Common myeloid progenitor, CD34-positive (primary cell): ENCODE results near the gene CAPN9.
A peak's percentile ranks its signal among the peaks of the same experiment; 100 is the strongest.

ENCODE experiments used
- CTCF ChIA-PET: fragments of 350-600 bp; sonication (Branson Sonifier 250); formaldehyde crosslinking; loops from one replicate; lab custom pipeline; 2021; ENCODE audit warnings: antibody characterized with exemption; lab: Charles Lee
- POLR2A ChIA-PET: fragments of 350-600 bp; sonication (Branson Sonifier 250); formaldehyde crosslinking; loops from one replicate; lab custom pipeline; 2021; ENCODE audit warnings: antibody characterized with exemption; lab: Charles Lee
- DNase-seq, 3 donors: peaks; one replicate each; pipeline versions ENCODE4 v3.0.0 to v3.0.0-alpha.2; 2013
- H3K27ac ChIP-seq, 2 experiments: 1 replicate in 1 of 2; 2 replicates in 1 of 2; pipeline ENCODE4 v1.7.0; 2013; ENCODE audit warnings: inconsistent platforms in 2 of 2, low read length in 2 of 2, mild to moderate bottlenecking in 2 of 2, low read depth in 1 of 2, moderate library complexity in 1 of 2; ENCODE audit not compliant: severe bottlenecking in 2 of 2, insufficient read depth in 1 of 2, poor library complexity in 1 of 2
- H3K27me3 ChIP-seq, 5 experiments: replicated peaks in 2 of 5; 1 replicate in 3 of 5; 2 replicates in 2 of 5; pipeline versions ENCODE4 v1.6.1 to v1.7.0; 2013; ENCODE audit warnings: low read length in 4 of 5, mild to moderate bottlenecking in 2 of 5, moderate library complexity in 2 of 5, inconsistent platforms in 1 of 5; ENCODE audit not compliant: insufficient read depth in 5 of 5, control insufficient read depth in 4 of 5
- H3K36me3 ChIP-seq, 4 experiments: 1 replicate in 2 of 4; 2 replicates in 2 of 4; pipeline versions ENCODE4 v1.6.1 to v1.7.0; 2013; ENCODE audit warnings: low read length in 3 of 4, control low read depth in 1 of 4, mild to moderate bottlenecking in 1 of 4; ENCODE audit not compliant: control insufficient read depth in 4 of 4, insufficient read depth in 4 of 4
- H3K4me1 ChIP-seq, 4 experiments: 1 replicate in 3 of 4; 2 replicates in 1 of 4; pipeline versions ENCODE4 v1.6.1 to v1.7.1; 2013; ENCODE audit warnings: low read length in 3 of 4, mild to moderate bottlenecking in 3 of 4, control low read depth in 1 of 4, inconsistent platforms in 1 of 4, moderate library complexity in 1 of 4; ENCODE audit not compliant: control insufficient read depth in 4 of 4, insufficient read depth in 4 of 4; ENCODE audit errors: control extremely low read depth in 1 of 4
- H3K4me3 ChIP-seq, 7 experiments: 1 replicate in 4 of 7; 2 replicates in 3 of 7; pipeline versions ENCODE4 v1.5.1 to v1.7.0; 2013; ENCODE audit warnings: mild to moderate bottlenecking in 7 of 7, low read length in 6 of 7, moderate library complexity in 6 of 7, inconsistent platforms in 2 of 7, low read depth in 2 of 7, control low read depth in 1 of 7; ENCODE audit not compliant: insufficient read depth in 4 of 7, control insufficient read depth in 1 of 7; ENCODE audit errors: extremely low read depth in 1 of 7
- H3K9me3 ChIP-seq, 5 experiments: 1 replicate in 4 of 5; 2 replicates in 1 of 5; pipeline versions ENCODE4 v1.6.1 to v1.7.1; 2013; ENCODE audit warnings: low read length in 4 of 5, mild to moderate bottlenecking in 2 of 5, inconsistent platforms in 1 of 5, low read depth in 1 of 5, moderate library complexity in 1 of 5; ENCODE audit not compliant: control insufficient read depth in 4 of 5, insufficient read depth in 2 of 5; ENCODE audit errors: control extremely low read depth in 1 of 5
- WGBS: methylation state at CpG from one replicate; pipeline ENCODE4 v1.1.5; 2013; ENCODE audit not compliant: insufficient coverage; 5-methylcytosine and 5-hydroxymethylcytosine counted together

CAPN9 gene

DNA sequence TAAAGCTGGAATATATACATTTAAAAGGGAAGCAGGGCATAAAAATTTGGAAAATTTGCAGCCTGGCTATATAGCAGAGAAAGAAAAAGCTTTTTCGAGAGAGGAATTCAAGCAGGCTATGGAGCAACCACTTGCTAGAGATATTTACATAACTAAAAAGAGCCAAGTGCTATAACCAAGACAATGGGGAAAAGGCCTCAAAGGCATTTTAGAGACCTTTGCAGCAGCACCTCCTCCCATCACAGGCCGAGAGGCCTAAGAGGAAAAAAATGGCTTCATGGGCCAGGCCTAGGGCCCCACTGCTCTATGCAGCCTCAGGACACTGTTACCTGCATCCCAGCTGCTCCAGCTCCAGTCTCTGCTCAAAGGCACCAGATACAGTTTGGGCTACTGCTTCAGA lies 37.0 kb downstream of the CAPN9 start:
- H3K4me1 ChIP-seq = no peaks in the 10 kb centered on the region
- DNase-seq = no peak
- no peak overlapping the region for H3K4me3 ChIP-seq
- CTCF ChIA-PET = no interaction called here
- no peaks in the 10 kb centered on the region for H3K36me3 ChIP-seq
- peaks cover 0 to 55% (median 14%) of the 10 kb centered on the region in 5 experiments for H3K27me3 ChIP-seq
- peaks cover 0 to 3% (median 0%) of the 10 kb centered on the region in 5 experiments for H3K9me3 ChIP-seq
- POLR2A ChIA-PET = interaction anchor here (0.7 kb wide), 1 partner anchor 401 kb away, joined by 5 read pairs; no protein-coding TSS in a partner anchor
- H3K27ac ChIP-seq = no peak overlapping the region
- 100% methylated on average over 1 of the region's 2 CpGs for WGBS

DNA sequence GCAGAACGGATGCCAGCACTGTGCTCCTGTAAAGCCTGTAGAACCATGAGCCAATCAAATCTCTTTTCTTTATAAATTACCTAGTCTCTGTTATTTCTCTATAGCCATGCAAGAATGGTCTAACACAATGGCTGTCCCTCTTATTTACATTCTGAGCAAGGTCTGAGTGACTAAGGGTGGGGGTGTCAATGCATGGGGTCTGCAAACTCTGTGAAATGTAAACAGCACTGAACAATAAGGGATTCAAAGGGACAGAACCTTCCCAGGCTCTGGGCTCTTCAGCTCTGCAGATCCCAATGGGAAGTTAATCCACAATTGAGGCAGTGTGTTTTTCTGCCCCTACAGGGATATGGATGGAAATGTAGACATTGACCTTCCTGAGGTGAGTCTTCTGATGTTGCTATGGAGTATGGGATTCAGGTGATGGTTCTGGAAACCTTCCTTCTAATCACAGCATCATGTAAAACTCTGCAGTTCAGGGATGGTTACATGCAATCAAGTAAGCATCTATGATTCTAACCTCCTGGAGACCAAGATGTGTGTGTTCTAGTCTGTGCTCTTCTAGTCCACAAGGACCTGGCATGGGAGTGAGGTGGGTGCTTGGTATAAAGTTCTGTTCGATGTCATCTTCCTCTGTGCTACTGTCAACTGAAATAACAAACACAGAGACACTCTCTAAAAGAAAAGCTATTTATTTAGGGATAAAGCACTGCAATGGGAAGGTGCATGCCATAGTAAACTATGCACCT lies 38.6 kb downstream of the CAPN9 start:
- ChIA-PET POLR2A (no interaction called here), CTCF (no interaction called here)
- no peaks in the 10 kb centered on the region for H3K36me3 ChIP-seq
- H3K27ac ChIP-seq = no peak overlapping the region
- DNase-seq = no peak
- WGBS = 88% methylated on average over 1 of the region's 2 CpGs
- no peaks in the 10 kb centered on the region for H3K9me3 ChIP-seq
- no peaks in the 10 kb centered on the region for H3K4me1 ChIP-seq
- no peak overlapping the region for H3K4me3 ChIP-seq
- peaks cover 0 to 57% (median 11%) of the 10 kb centered on the region in 5 experiments for H3K27me3 ChIP-seq

- H3K36me3 ChIP-seq = no peaks in the 10 kb centered on the region
- H3K27ac ChIP-seq = no peak overlapping the region
- DNase-seq = no peak
- no peaks in the 10 kb centered on the region for H3K9me3 ChIP-seq
- no peaks in the 10 kb centered on the region for H3K4me1 ChIP-seq
- ChIA-PET POLR2A (no interaction called here), CTCF (no interaction called here)
- peaks cover 0 to 56% (median 15%) of the 10 kb centered on the region in 5 experiments for H3K27me3 ChIP-seq
- 100% methylated on average over 1 of the region's 3 CpGs for WGBS
- no peak overlapping the region for H3K4me3 ChIP-seq
These were observed 39.2 kb downstream of the CAPN9 start for GRCh38 chr1:230786385-230786753.

GRCh38 chr1:230787471-230787870 lies 40.3 kb downstream of the CAPN9 start:
- Histone ChIP-seq H3K27ac (no peak overlapping the region), H3K4me3 (no peak overlapping the region), H3K9me3 (no peaks in the 10 kb centered on the region), H3K4me1 (peaks cover 0 to 4% (median 1%) of the 10 kb centered on the region in 4 experiments), H3K36me3 (no peaks in the 10 kb centered on the region), H3K27me3 (peaks cover 0 to 61% (median 15%) of the 10 kb centered on the region in 5 experiments)
- 85% methylated on average over 4 of the region's 7 CpGs for WGBS
- DNase-seq = no peak
- ChIA-PET CTCF (no interaction called here), POLR2A (no interaction called here)

DNA sequence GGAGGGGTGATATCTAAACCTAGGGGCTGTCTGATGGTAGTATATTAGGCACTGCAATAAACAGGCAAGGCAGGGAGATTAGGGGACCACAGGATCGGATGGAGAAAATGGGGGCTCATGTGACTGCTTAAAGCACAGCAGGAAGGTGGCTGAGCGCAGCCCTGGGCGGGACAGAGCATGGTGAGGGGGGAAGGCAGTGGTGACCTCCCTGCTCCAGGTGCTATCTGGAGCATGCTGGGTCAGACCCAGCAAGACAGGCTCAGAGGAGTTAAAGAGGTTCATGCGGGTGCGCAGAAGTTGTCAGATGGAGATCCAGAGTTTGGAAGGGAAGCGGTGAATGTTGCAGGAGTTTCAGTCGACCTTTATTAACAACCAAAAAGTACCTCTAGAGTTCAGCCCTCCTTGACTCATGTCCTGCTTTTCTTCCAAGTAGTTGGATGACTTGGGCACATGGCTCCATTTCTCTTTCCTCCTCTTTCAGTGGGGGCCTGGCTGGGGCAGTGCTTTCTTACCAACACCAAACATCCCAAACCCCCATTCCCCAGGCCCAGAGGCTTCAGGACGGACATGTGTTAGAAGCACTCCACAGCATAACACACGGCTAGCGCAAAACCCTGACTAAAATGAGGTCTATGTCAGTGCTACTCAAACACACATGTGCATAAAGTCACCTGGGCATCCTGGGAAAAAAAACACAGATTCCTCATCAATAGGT lies 41.5 kb downstream of the CAPN9 start:
- Histone ChIP-seq H3K4me1 (peaks cover 0 to 4% (median 1%) of the 10 kb centered on the region in 4 experiments), H3K9me3 (no peaks in the 10 kb centered on the region), H3K36me3 (no peaks in the 10 kb centered on the region), H3K27ac (no peak overlapping the region), H3K27me3 (peaks cover 0 to 70% (median 16%) of the 10 kb centered on the region in 5 experiments), H3K4me3 (no peak overlapping the region)
- CTCF ChIA-PET = no interaction called here
- POLR2A ChIA-PET = no interaction called here
- DNase-seq = no peak
- WGBS = 100% methylated on average over 7 of the region's 10 CpGs

DNA sequence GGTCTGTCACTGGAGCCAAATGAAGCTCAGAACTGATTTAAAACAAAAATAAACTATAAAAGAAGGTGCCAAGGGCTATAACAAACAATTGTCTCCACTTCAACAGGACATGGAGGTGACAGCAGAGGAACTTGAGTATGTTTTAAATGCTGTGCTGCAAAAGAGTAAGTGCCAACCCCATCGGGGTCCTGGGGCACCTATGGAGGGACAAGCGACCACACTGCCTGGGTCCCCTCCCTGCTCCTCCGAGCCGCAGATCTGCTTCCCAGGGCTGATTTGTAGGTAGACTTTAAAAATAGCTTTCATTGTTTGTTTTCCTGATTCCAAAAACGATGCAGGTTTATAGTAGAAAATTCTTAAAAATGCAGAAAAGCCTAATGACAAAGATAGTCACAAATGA lies 42.8 kb downstream of the CAPN9 start:
- WGBS = 100% methylated on average over 2 of the region's 5 CpGs
- POLR2A ChIA-PET = no interaction called here
- H3K36me3 ChIP-seq = no peaks in the 10 kb centered on the region
- DNase-seq = peak in 1 of 3 donors; percentile 44
- CTCF ChIA-PET = interaction anchor here (0.8 kb wide), 1 partner anchor 8 kb away, joined by 3 read pairs; no protein-coding TSS in a partner anchor
- peaks cover 0 to 4% (median 1%) of the 10 kb centered on the region in 4 experiments for H3K4me1 ChIP-seq
- H3K4me3 ChIP-seq = no peak overlapping the region
- peaks cover 0 to 81% (median 17%) of the 10 kb centered on the region in 5 experiments for H3K27me3 ChIP-seq
- H3K9me3 ChIP-seq = no peaks in the 10 kb centered on the region
- H3K27ac ChIP-seq = no peak overlapping the region
